ENCODE data around the gene PARP2. TPM values are rescaled to one million over a fixed set of nuclear protein-coding genes. Genes with fewer than 3 reads are reported as not detected.
"Not testable (repeated sequence)": the region's sequence is repeated elsewhere in the genome, so short reads cannot be mapped to it uniquely, and the experiment has no call there.

The PARP2 gene
- total and polyA plus RNA-seq, 9 of the 15 experiments (the other 6 are each of a cell fraction or from before 2014, with no cell fraction given), result 19.7 to 50.5 (median 29.9) TPM

- in situ Hi-C loops (cut with MboI); H3K27me3 ChIP-seq (ENCODE audit: control insufficient read depth in 2 of 2, insufficient read depth in 2 of 2, low read length in 2 of 2); H3K4me1 ChIP-seq (replicated peaks in 1 of 2; ENCODE audit: control insufficient read depth in 2 of 2, insufficient read depth in 2 of 2, low read length in 2 of 2); H4K20me1 ChIP-seq (replicated peaks; ENCODE audit: control insufficient read depth, insufficient read depth, low read length); H3K9me1 ChIP-seq (ENCODE audit: control insufficient read depth, insufficient read depth, low read length); H3K4me3 ChIP-seq; H3K9me3 ChIP-seq (replicated peaks; ENCODE audit: control insufficient read depth, insufficient read depth, low read depth, low read length); FAIRE-seq; ATAC-seq; CTCF ChIA-PET (ENCODE audit: low intra/inter-chr PET ratio): not testable (repeated sequence)
- TSS peak; percentile 13 for BruUV-seq (replicated peaks)
- POLR2A ChIA-PET, result interaction anchor here (1.2 to 2.8 kb wide), 2 partner anchors 9 to 129 kb away, joined by 5 to 11 read pairs; partner anchors contain the start of gene PNP
- intact Hi-C loops (cut with micrococcal nuclease), result loop anchor here (5.0 kb wide), 2 partner anchors 71 to 341 kb away; partner anchors contain the start of genes RNASE4 and TEP1
- DNase-seq (ENCODE audit: extremely low read depth in 1 of 4, low spot score in 3 of 4), result peak in 1 of 4 experiments; percentile 35
- peaks cover 13% of the 10 kb centered on the region for H3K36me3 ChIP-seq (ENCODE audit: control insufficient read depth, insufficient read depth, low read length)
- peak overlapping the region; percentile 56 for H2AFZ ChIP-seq (ENCODE audit: low read depth, low read length)
- H3K79me2 ChIP-seq (ENCODE audit: control insufficient read depth, insufficient read depth, low read length), result peaks cover 16% of the 10 kb centered on the region
- peak; percentile 36; the same call in 1 of the 2 replicates for TF ChIP-seq BCOR (IDR thresholded peaks at IDR 0.05)
- peak in 1 of 2 experiments; percentile 37; a peak in 1 of 4 replicates for TF ChIP-seq MLLT1 (IDR thresholded peaks at IDR 0.05)
- TF ChIP-seq POLR3A (IDR thresholded peaks at IDR 0.05; ENCODE audit: borderline replicate concordance, extremely low read depth, insufficient read depth, insufficient read length), result peak; percentile 46
- TF ChIP-seq TBP (optimal IDR thresholded peaks at IDR 0.05; ENCODE audit: low read depth, low read length), result peak; percentile 32
- H3K4me2 ChIP-seq (ENCODE audit: insufficient read depth, low read length), result peak overlapping the region; percentile 68
- 40% methylated on average over 1 of the region's 4 CpGs for WGBS (ENCODE audit: insufficient coverage, low coverage, missing lambda C conversion rate)
- peak overlapping the region in 1 of 2 experiments; percentile 95; a peak in 2 of 4 replicates for H3K9ac ChIP-seq (ENCODE audit: insufficient read depth in 1 of 2, low read depth in 2 of 2, low read length in 2 of 2)
- peak overlapping the region; percentile 90 for H3K27ac ChIP-seq (ENCODE audit: extremely low read depth, low read depth, low read length)
Observed at GRCh38 chr14:20341032-20341431, 2.4 kb upstream of the PARP2 start.

Measured in K562 (cell line).